ENCODE measurements around the gene COMT. TPM values are rescaled to one million over a fixed set of nuclear protein-coding genes. Genes with fewer than 3 reads are reported as not detected.

The COMT gene
- total and polyA plus RNA-seq, 9 of the 15 experiments (the other 6 are each of a cell fraction or from before 2014, with no cell fraction given) = 12.5 to 351 (median 155) TPM

GRCh38 chr22:20008221-20008995 lies 66.8 kb downstream of the COMT start (continued):
- no peak for TF ChIP-seq TAF1 (IDR thresholded peaks at IDR 0.05; ENCODE audit: control insufficient read depth, extremely low read depth, insufficient read depth, low read length, severe bottlenecking)
- no peak for TF ChIP-seq MTA1 (IDR thresholded peaks at IDR 0.05; ENCODE audit: borderline replicate concordance)
- no peak for TF ChIP-seq ZKSCAN3 (CRISPR knock-in tag; IDR thresholded peaks at IDR 0.05)
- TF ChIP-seq NR4A1 (CRISPR knock-in tag; IDR thresholded peaks at IDR 0.05) = 0 out of 2 replicates have a peak, but pooled peaks have one; percentile 35
- TF ChIP-seq NR4A1 (tag; IDR thresholded peaks at IDR 0.05) = no peak
- TF ChIP-seq ZSCAN32 (CRISPR knock-in tag; IDR thresholded peaks at IDR 0.05) = no peak
- no peak for TF ChIP-seq YBX1 (IDR thresholded peaks at IDR 0.05)
- TF ChIP-seq, protein P1, sequence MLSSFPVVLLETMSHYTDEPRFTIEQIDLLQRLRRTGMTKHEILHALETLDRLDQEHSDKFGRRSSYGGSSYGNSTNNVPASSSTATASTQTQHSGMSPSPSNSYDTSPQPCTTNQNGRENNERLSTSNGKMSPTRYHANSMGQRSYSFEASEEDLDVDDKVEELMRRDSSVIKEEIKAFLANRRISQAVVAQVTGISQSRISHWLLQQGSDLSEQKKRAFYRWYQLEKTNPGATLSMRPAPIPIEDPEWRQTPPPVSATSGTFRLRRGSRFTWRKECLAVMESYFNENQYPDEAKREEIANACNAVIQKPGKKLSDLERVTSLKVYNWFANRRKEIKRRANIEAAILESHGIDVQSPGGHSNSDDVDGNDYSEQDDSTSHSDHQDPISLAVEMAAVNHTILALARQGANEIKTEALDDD (IDR thresholded peaks at IDR 0.05) = no peak
- peak; percentile 52; the same call in 1 of the 2 replicates for TF ChIP-seq MYC (IDR thresholded peaks at IDR 0.05; ENCODE audit: low read depth, low read length)
- TF ChIP-seq MYC (CRISPR knock-in tag; IDR thresholded peaks at IDR 0.05; ENCODE audit: borderline replicate concordance, low read depth) = no peak
- TF ChIP-seq SP1 (CRISPR knock-in tag; IDR thresholded peaks at IDR 0.05) = no peak
- TF ChIP-seq, protein P2, sequence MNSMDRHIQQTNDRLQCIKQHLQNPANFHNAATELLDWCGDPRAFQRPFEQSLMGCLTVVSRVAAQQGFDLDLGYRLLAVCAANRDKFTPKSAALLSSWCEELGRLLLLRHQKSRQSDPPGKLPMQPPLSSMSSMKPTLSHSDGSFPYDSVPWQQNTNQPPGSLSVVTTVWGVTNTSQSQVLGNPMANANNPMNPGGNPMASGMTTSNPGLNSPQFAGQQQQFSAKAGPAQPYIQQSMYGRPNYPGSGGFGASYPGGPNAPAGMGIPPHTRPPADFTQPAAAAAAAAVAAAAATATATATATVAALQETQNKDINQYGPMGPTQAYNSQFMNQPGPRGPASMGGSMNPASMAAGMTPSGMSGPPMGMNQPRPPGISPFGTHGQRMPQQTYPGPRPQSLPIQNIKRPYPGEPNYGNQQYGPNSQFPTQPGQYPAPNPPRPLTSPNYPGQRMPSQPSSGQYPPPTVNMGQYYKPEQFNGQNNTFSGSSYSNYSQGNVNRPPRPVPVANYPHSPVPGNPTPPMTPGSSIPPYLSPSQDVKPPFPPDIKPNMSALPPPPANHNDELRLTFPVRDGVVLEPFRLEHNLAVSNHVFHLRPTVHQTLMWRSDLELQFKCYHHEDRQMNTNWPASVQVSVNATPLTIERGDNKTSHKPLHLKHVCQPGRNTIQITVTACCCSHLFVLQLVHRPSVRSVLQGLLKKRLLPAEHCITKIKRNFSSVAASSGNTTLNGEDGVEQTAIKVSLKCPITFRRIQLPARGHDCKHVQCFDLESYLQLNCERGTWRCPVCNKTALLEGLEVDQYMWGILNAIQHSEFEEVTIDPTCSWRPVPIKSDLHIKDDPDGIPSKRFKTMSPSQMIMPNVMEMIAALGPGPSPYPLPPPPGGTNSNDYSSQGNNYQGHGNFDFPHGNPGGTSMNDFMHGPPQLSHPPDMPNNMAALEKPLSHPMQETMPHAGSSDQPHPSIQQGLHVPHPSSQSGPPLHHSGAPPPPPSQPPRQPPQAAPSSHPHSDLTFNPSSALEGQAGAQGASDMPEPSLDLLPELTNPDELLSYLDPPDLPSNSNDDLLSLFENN (IDR thresholded peaks at IDR 0.05; ENCODE audit: low read depth in 2 of 2, low read length in 2 of 2) = no peak
- TF ChIP-seq LCOR (CRISPR knock-in tag; IDR thresholded peaks at IDR 0.05) = no peak
- TF ChIP-seq NELFE (IDR thresholded peaks at IDR 0.05; ENCODE audit: insufficient read depth, insufficient read length) = no peak
- TF ChIP-seq ZSCAN29 (IDR thresholded peaks at IDR 0.05) = peak; percentile 39; the same call in 1 of the 2 replicates
- peak; percentile 73; the same call in 1 of the 2 replicates for TF ChIP-seq THAP12 (CRISPR knock-in tag; IDR thresholded peaks at IDR 0.05)
- TF ChIP-seq NCOR1 (IDR thresholded peaks at IDR 0.05) = no peak
- TF ChIP-seq POU5F1 (IDR thresholded peaks at IDR 0.05; ENCODE audit: borderline replicate concordance, low read depth, low read length, partially characterized antibody) = no peak
- TF ChIP-seq U2AF1 (optimal IDR thresholded peaks at IDR 0.05; ENCODE audit: low read depth, low read length) = no peak
- TF ChIP-seq HDAC6 (IDR thresholded peaks at IDR 0.05; ENCODE audit: low read depth, low read length) = 0 out of 2 replicates have a peak, but pooled peaks have one; percentile 9
- no peak for TF ChIP-seq GTF2A2 (tag; IDR thresholded peaks at IDR 0.05)
- no peak for TF ChIP-seq ZNF347 (CRISPR knock-in tag; IDR thresholded peaks at IDR 0.05; ENCODE audit: low read depth)
- no peak for TF ChIP-seq ZNF316 (IDR thresholded peaks at IDR 0.05)
- no peak for TF ChIP-seq MCM3 (IDR thresholded peaks at IDR 0.05)
